ENCODE data around the gene OPN1SW. TPM values are rescaled to one million over a fixed set of nuclear protein-coding genes. Genes with fewer than 3 reads are reported as not detected.
A peak's percentile ranks its signal among the peaks of the same experiment; 100 is the strongest.

Gene OPN1SW
- total and polyA plus RNA-seq, 9 of the 15 experiments (the other 6 are each of a cell fraction or from before 2014, with no cell fraction given), result 0.84 to 1.0 TPM; not detected in 7

- TF ChIP-seq TAF7 (tag; IDR thresholded peaks at IDR 0.05) (no peak), ZNF644 (tag; IDR thresholded peaks at IDR 0.05; ENCODE audit: low read depth) (peak; percentile 58; the same call in 1 of the 2 replicates), ZNF592 (IDR thresholded peaks at IDR 0.05) (0 out of 2 replicates have a peak, but pooled peaks have one; percentile 21), ZSCAN29 (IDR thresholded peaks at IDR 0.05) (no peak), SMAD3 (CRISPR knock-in tag; conservative IDR thresholded peaks at IDR 0.05) (no peak), ZNF57 (CRISPR knock-in tag; IDR thresholded peaks at IDR 0.05) (0 out of 2 replicates have a peak, but pooled peaks have one; percentile 42), CBFA2T2 (conservative IDR thresholded peaks at IDR 0.05) (0 out of 2 replicates have a peak, but pooled peaks have one; percentile 20), ZNF408 (CRISPR knock-in tag; IDR thresholded peaks at IDR 0.05; ENCODE audit: low read depth) (no peak), CHD7 (IDR thresholded peaks at IDR 0.05; ENCODE audit: low read depth, low read length) (no peak), TBL1XR1 (IDR thresholded peaks at IDR 0.05; ENCODE audit: low read length in 2 of 2) (0 out of 4 replicates have a peak, but pooled peaks of 1 of the 2 experiments have one; percentile 33)
- TF ChIP-seq, protein P1, sequence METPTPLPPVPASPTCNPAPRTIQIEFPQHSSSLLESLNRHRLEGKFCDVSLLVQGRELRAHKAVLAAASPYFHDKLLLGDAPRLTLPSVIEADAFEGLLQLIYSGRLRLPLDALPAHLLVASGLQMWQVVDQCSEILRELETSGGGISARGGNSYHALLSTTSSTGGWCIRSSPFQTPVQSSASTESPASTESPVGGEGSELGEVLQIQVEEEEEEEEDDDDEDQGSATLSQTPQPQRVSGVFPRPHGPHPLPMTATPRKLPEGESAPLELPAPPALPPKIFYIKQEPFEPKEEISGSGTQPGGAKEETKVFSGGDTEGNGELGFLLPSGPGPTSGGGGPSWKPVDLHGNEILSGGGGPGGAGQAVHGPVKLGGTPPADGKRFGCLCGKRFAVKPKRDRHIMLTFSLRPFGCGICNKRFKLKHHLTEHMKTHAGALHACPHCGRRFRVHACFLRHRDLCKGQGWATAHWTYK (CRISPR knock-in tag; IDR thresholded peaks at IDR 0.05), result no peak
Measured at GRCh38 chr7:128734890-128735289, 40.7 kb downstream of the OPN1SW start (continued).

All from K562 (cell line).